ENCODE data around the gene PON2.

PON2 gene

GRCh38 chr7:95440394-95441038, 5.7 kb upstream of the PON2 start:
- DNase-seq (ENCODE audit: extremely low read depth, low read depth) = no peak
- TF ChIP-seq CTCF (IDR thresholded peaks at IDR 0.05; ENCODE audit: low read depth, low read length) = no peak

GRCh38 chr7:95436407-95436806, 1.6 kb upstream of the PON2 start:
- DNase-seq (ENCODE audit: extremely low read depth, low read depth) = no peak
- no peak for TF ChIP-seq CTCF (IDR thresholded peaks at IDR 0.05; ENCODE audit: low read depth, low read length)

- DNase-seq (ENCODE audit: extremely low read depth, low read depth) = no peak
- TF ChIP-seq CTCF (IDR thresholded peaks at IDR 0.05; ENCODE audit: low read depth, low read length) = no peak
Measured at GRCh38 chr7:95435422-95435780, 573 bp upstream of the PON2 start.

- TF ChIP-seq CTCF (IDR thresholded peaks at IDR 0.05; ENCODE audit: low read depth, low read length) = no peak
- no peak for DNase-seq (ENCODE audit: extremely low read depth, low read depth)
Measured at GRCh38 chr7:95433952-95434556, 774 bp downstream of the PON2 start.

GRCh38 chr7:95433129-95433528, 1.7 kb downstream of the PON2 start:
- no peak for TF ChIP-seq CTCF (IDR thresholded peaks at IDR 0.05; ENCODE audit: low read depth, low read length)
- no peak for DNase-seq (ENCODE audit: extremely low read depth, low read depth)

- TF ChIP-seq CTCF (IDR thresholded peaks at IDR 0.05; ENCODE audit: low read depth, low read length) = no peak
- no peak for DNase-seq (ENCODE audit: extremely low read depth, low read depth)
Measured at GRCh38 chr7:95432606-95433005, 2.2 kb downstream of the PON2 start.

- TF ChIP-seq CTCF (IDR thresholded peaks at IDR 0.05; ENCODE audit: low read depth, low read length) = no peak
- DNase-seq (ENCODE audit: extremely low read depth, low read depth) = no peak
Measured at GRCh38 chr7:95430864-95431263, 4.0 kb downstream of the PON2 start.
